HL-60/S4 treated with retinoic acid at 250 ng/mL for 4 days and 3 days (cell line): Measurements from ENCODE around the gene CR2.

Source experiments
- in situ Hi-C: fragments of 300-500 bp; cut with MboI; formaldehyde crosslinking; loops from 2 replicates; pipeline ENCODE4 v1.7.0; 2022; ENCODE audit warnings: low sequenced_read_pairs

CR2 gene

GRCh38 chr1:207440626-207441025 is 13.5 kb upstream of the CR2 start:
- in situ Hi-C loops, result no loop called here

- in situ Hi-C loops, result no loop called here
These were observed 9.5 kb upstream of the CR2 start for GRCh38 chr1:207444514-207445217.

DNA sequence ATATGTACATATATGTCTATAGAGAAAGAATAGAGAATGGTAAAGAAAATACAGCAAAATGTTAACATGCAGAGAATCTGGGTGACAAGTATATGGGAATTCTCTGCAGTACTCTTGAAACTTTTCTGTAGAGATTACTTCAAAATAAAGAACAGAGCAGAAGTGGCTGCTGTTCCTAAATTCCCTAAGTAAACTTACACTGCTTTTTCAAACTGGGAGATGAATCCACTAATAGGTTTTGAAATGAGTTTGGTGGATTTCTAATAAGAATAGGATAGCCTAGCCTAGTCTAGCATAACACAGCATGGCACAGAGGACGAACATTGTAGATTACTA is 450 bp upstream of the CR2 start:
- in situ Hi-C loops, result no loop called here

DNA sequence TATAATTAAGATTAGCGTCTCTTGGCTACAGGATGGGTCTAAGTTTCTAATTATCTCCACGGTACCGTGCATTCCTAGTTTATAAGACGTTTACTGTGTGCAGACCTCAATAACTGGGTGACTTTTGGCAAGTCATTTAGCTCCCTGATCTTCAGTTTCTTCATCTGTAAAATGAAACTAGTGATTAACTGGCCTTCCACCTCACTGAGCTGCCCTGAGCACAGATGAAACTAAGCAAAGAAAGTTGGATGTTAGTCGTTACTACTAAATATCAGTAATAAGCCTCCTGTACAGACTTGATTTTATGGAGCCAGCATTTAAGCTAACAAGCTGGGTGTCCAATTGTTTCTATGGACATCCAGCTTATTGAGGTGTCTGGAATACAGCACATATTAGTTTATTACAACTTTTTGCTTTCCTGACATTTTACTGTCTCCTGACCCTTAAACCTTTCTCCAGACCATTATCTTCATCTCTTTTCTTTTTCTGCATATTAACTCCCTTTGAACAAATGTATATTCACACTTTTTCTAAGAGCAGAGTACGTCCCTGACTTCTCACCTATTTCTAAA is 1.1 kb downstream of the CR2 start:
- in situ Hi-C loops, result no loop called here

DNA sequence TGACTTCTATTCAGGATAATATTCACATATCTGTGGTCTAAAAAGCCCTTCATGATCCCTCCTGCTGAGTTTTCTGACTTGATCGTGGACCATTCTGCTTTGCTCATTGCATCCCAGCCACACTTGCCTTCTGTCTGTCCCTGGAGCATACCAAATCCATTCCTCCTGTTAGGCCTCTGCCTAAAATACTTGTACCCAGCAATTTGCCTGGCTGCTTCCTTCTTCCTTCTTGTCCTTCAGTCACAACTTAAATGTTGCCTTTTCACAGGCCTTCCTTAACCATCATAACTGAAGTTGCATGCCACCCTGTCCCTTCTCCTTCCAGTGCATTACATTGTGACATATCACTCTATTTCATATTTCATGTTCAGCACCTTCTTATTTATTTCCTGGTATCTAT is 4.3 kb downstream of the CR2 start:
- in situ Hi-C loops, result no loop called here

GRCh38 chr1:207459008-207459407 is 4.9 kb downstream of the CR2 start:
- in situ Hi-C loops, result no loop called here

DNA sequence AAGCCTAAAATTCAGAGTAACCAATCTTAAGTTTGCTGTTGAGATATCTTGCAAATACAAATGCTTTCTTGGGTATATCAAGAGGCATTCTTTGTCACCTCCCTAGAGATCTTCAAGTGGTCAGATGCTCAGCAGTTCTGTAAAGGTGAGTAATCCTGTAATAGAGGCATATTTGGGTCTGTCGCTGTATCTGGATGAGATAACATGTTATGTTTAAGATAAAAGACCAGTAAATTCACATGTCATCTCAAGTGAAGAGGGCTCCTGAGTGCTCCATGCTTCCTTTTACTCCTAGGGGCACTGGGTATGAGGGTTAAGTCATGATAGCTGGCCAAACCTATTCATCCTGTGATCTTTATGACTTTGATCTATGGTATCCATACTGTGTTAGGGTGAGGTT is 7.5 kb downstream of the CR2 start:
- in situ Hi-C loops, result no loop called here

- in situ Hi-C loops, result no loop called here
These were observed 8.4 kb downstream of the CR2 start for GRCh38 chr1:207462535-207462934.

GRCh38 chr1:207463021-207463420 is 8.9 kb downstream of the CR2 start:
- in situ Hi-C loops, result no loop called here

GRCh38 chr1:207463571-207463970 is 9.4 kb downstream of the CR2 start:
- in situ Hi-C loops, result no loop called here

- in situ Hi-C loops, result no loop called here
These were observed 16.8 kb downstream of the CR2 start for GRCh38 chr1:207470927-207471326.

DNA sequence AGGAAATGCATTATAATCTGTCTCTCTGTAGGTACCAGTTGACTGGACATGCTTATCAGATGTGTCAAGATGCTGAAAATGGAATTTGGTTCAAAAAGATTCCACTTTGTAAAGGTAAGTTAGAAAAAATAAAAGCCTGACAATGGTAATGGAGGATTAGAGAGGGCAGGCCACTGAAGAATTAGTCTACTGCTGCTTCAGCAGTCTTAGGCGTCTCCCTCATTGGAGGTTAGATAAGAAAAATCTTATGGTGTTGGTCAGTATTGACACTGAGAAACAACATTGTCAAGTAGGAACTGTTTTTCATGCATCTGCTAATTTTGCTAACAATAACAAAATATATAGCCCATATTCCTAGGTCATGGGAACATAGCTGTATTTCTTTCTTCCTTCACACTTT is 20.1 kb downstream of the CR2 start:
- in situ Hi-C loops, result no loop called here

GRCh38 chr1:207486198-207486597 is 32.1 kb downstream of the CR2 start:
- in situ Hi-C loops, result no loop called here

DNA sequence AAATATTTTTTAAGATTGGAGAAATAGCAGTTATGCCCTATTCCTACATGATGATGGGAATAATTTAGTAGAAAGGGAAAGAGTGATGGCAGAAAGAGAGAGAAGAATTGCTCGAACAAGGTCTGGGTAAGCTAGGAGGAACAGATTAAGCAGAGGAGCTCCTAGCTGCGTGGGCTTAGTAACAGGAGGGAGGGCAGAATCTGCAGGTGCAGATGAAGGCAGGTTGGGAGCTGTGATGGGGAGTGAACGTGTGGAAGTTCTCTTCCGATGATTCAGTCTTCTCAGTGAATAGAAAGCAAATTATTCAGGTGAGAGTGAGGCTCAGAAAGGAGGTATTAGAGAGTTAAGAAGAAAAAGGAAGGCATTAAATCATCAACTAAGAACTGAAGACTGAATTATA is 33.5 kb downstream of the CR2 start:
- in situ Hi-C loops, result no loop called here

DNA sequence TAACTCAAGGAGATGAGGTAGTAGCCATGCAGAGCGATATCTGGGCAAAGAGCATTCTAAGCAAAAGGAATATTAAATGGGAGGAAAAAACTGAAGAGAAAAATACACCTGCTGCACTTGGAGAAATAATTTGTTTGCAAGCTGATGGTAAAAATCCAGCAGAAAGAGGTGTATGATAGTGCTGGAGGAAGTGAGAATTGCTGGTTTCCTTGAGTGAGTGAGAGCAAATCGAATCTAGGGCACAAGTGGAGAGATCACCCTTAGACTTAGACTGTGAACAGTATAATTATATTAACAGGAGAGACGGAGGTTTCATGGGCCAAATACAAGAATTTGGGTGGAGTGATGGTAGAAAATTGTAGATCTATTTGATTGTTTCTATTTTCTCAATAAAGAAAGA is 39.1 kb downstream of the CR2 start:
- in situ Hi-C loops, result no loop called here

DNA sequence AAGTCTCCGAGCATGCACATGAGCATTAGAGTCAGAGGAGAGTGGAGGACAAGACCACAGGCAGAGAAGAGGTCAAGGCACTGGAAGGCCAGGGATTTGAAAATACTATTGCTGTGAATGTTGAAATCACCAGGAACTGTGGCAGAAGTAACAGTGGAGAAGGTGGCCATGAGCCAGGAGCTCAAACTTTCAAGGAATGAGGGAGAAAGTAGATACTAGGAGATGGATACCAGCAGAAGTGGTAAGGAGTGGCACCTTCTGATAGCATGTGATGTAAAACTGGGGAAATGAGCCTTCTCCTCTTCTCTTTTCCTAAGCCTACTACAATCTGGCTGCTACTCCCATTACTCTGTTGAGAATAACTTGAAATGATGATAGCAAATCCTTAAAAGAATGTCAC is 40.0 kb downstream of the CR2 start:
- in situ Hi-C loops, result no loop called here

- in situ Hi-C loops, result loop anchor here (5.0 kb wide), 1 partner anchor 88 kb away; no protein-coding TSS in a partner anchor
These were observed 41.2 kb downstream of the CR2 start for GRCh38 chr1:207495281-207495680.

DNA sequence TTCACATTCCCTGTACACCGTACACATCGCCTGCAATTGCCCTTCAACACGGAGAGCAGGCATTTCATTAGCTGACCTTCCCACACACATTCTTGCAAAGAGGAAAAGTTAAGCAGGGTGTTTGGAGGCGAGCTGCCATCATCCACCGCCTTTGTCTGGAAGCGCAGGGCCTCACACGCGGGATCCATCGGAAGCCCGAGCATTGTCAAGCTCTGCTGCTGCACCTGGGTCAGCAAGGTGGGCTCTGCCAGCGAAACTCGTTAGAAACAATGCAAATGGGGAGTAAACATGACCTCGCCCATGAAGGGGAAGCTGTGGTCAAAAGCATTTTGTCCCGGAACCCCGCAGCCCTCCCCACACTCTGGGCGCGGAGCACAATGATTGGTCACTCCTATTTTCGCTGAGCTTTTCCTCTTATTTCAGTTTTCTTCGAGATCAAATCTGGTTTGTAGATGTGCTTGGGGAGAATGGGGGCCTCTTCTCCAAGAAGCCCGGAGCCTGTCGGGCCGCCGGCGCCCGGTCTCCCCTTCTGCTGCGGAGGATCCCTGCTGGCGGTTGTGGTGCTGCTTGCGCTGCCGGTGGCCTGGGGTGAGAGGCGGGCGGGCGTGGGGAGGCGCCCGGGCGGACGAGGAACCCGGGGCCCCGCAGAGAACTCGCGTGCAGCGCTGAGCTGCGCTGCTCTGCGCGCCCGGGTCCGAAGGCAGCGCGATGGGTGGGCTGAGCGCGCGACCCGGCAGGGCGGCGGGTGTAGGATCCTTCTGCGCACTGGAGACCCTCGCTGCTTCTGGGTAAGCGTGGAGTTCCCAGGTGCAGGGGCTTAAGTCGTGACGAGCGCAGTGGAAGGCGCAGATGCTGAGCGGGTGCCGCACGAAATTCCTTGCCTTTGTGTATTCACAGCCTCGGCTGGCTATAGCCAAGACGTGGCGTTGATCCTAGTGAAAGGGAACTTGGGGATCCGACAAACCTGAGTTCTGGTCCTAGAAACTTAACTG is 42.0 kb downstream of the CR2 start, which contains the start of gene CR1:
TSS of gene CR1 (plus strand) at position 357 of the 992 bp plus-strand sequence. CDS start at position 468, 111 bp downstream.
- in situ Hi-C loops, result loop anchor here (5.0 kb wide), 1 partner anchor 89 kb away; no protein-coding TSS in a partner anchor

- in situ Hi-C loops, result loop anchor here (5.0 kb wide), 1 partner anchor 91 kb away; no protein-coding TSS in a partner anchor
These were observed 43.8 kb downstream of the CR2 start for GRCh38 chr1:207497941-207498340.

GRCh38 chr1:207499573-207499972 is 45.4 kb downstream of the CR2 start:
- in situ Hi-C loops, result loop anchor here (5.0 kb wide), 1 partner anchor 92 kb away; no protein-coding TSS in a partner anchor

DNA sequence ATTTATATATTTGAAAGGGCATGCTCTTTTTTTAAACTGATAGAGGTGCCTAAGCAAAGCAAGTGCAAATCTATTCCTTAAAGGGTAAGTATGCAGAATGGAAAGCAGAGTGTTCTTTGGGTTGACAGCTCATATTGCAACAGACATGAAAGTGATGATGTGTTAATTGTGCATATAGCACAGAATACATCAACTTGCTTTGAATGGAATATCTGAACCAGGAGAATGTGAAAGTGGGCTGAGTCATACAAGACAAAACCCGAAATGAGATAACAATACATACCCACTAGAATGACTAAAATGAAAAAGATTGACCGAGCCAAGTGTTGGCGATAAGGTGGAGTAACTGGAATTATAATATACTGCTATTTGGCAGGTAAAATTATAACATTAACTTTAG is 46.2 kb downstream of the CR2 start:
- in situ Hi-C loops, result no loop called here
